ENCODE data around the gene FZD8.

GRCh38 chr10:35608328-35608672, 33.8 kb downstream of the FZD8 start:
- TF ChIP-seq CTCF (IDR thresholded peaks at IDR 0.05) (no peak), EZH2 (IDR thresholded peaks at IDR 0.05; ENCODE audit: borderline replicate concordance, insufficient read depth, low read depth, low read length, poor library complexity, severe bottlenecking) (no peak)

Measured in B cell (primary cell).